ENCODE results near the gene ZNF341. TPM values are rescaled to one million over a fixed set of nuclear protein-coding genes. Genes with fewer than 3 reads are reported as not detected.
"Not testable (repeated sequence)": the region's sequence is repeated elsewhere in the genome, so short reads cannot be mapped to it uniquely, and the experiment has no call there.

Gene ZNF341
- 2.8 TPM for polyA plus RNA-seq (ENCODE audit: insufficient read length)

DNA sequence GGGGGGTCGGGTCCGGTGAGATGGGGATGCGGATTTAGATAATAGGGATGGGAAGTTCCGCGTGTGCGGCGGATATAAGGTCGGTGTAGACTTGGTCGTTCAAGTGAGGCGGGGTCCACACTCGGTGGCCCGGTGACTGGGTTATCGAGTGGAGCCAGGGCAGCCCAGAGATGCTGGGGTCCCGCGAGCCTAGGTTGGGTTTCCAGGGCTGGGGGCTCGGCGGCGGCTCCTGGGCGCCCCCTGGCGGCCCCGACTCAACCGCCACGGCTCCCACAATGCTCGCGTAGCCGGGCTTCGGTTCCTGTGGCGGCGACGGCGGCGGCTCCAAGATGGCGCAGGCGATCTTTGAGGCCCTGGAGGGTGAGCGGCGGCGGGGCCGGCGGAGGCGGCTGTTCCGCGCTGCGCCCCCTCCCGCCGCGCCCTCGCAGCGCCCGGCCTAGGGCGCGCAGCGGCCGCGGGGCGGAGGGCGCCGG lies at the start of gene ZNF341:
Gene ZNF341, plus strand, starts transcription at position 304 of the 473 bp plus-strand sequence. Its CDS starts 26 bp downstream, at position 330.
- peak; percentile 60 for DNase-seq (ENCODE audit: low read depth)

DNA sequence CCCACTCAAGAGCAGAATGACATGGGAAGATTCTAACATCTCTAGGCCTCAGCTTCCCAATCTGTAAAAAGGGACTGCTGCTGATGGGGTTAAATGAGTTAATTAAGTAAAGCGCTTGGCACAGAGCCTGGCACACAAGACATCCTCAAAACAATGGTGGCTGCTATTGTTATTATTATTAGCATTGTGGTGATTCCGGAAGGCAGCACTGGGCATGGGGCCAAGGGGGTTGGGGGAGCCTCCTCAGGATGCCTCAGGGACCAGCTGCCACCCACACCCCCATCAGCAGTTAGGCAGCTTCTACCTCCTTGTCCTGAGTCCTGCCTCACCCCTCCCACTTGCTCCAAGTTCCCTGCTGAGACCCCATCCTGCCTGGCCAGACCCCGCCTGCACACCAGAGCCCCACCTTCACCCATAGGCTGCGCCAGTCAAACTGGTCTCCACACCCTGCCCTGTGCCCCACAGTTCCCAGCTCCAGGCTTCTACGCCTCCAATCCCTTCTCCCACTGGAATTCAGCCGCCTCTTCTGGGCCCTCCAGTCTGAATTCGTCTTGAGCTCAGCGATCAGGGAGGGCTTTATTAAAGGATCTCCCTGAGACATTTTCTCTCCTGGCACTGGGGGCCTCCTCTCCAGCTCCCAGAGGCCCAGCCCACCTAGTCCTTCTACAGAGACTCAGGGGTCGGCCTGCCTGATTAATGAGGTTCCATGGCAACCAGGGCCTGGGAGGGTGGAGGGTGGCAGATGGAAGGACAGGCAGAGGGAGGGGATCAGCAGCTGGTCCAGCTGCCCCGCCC lies 47.1 kb upstream of the ZNF341 start:
- no peak for DNase-seq (ENCODE audit: low read depth)

DNA sequence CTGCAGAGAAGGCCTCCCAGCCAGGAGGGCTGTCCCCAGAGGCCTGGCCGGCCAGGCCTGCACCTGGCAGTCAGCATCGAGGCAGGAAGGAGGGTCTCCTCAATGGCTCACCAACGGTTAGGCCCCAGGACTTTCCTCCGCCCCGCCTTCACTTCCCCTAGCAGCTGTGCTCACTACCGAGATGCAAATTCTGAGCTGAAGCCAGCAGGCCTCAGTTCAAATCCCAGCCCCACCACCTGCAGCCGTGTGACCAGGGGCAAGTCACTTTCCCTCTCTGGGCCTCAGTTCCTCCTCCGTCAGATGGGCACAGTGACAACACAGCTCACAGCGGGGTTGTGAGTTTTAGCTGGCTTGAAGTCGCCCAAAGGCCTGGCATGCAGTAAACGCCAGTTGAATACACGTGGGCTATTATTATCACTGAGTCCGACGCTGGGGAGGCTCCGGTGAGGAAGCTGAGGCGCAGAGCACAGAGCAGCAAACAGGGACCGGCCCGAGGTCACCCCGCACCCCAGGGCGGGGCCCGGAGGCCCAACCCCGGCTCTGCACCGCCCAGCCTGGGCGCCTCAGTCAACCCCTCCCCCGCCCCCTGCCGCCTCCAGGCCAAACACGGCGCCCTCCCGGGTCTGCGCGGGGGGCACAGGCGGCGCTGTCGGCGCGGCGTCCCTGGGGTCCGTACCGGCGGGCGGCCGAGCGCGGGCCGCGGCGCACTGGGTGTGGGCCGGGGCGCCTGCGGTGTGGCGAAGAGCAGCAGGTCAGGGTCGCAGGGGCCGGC lies 46.3 kb upstream of the ZNF341 start:
- DNase-seq (ENCODE audit: low read depth): no peak

DNA sequence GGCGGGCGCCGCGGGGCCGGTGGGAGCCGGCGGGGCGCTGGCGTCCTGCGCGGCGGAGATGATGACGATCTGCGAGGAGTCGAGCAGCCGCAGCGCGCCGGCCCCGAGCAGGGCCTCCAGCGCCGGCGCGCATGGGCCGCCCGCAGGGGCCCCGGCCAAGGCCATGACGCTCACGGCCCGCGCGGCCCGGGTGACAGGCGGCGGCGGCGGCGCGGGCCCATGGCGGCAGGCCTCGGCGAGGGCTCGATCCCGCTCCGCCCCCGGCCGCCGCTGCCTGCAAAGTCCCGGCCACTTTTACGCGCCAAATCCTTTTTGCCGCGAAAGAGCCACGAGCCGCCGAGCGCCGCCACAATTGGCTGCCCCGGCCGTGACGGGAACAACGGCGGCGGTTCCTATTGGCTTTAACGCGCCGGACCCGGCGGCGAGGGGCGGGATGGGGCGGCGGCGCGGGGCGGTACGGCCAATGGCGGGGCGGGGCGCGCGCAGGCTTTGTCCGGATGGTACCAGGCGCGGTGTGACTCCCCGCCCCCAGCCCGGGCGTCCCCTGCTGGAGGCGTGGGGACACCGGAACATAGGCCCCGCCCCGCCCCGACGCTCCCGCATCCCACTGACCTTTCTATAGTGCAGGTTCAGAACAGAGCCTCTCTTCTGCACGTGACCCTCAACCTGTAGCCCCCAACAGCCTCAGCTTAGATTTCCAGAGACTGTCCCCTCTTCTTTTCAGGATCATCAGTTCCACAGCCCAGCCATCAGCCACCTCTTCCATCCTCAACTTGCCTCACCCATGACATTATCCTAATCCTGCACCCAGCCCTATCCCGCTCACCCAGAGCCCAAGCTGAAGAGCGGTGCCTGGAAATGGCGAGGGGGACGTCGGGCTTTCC lies 45.5 kb upstream of the ZNF341 start, which contains the start of gene E2F1:
Gene E2F1, minus strand, starts transcription at position 286 of the 884 bp plus-strand sequence. Its CDS starts 121 bp downstream, at position 165.
- DNase-seq (ENCODE audit: low read depth): peak; percentile 80

DNA sequence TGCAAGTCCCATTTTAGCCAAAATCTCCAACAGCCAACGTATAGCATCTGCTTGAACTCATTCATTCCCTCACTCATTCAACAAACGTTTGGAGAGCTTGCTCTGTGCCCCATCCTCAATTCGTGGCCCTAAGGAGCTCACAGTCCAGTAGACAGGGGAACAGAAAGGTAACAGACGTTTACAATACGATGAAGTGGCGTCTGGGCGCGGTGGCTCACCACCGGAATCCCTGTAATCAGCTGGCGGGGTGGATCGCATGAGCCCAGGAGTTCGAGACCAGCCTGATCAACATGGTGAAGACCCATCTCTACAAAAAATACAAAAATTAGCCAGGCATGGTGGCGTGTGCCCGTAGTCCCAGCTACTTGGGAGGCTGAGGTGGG lies 44.8 kb upstream of the ZNF341 start:
- DNase-seq (ENCODE audit: low read depth): no peak

DNA sequence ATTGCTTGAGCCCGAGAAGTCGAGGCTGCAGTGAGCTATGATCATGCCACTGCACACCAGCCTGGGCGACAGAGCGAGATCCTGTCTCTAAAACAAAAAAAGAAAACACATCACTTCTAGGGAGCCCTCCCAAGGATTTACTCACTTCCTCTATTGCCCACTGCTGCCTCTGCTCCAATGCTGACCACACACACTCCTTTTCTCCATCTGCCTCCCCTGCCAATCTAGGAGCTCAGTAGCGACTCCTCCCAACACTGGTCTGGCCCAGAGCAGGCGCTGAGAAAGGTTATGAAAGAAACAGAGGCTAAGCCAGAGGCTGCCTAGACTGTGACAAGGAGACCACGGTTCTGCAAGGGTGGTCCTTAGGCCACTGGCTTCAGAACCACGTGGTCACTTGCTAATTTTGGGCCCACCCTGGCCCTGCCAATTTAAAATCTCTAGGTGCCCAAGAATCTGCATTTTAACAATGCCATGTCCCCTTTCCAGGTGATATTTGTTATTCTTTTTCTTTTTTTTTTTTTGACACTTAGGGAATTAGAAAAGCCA lies 44.4 kb upstream of the ZNF341 start:
- DNase-seq (ENCODE audit: low read depth): no peak

DNA sequence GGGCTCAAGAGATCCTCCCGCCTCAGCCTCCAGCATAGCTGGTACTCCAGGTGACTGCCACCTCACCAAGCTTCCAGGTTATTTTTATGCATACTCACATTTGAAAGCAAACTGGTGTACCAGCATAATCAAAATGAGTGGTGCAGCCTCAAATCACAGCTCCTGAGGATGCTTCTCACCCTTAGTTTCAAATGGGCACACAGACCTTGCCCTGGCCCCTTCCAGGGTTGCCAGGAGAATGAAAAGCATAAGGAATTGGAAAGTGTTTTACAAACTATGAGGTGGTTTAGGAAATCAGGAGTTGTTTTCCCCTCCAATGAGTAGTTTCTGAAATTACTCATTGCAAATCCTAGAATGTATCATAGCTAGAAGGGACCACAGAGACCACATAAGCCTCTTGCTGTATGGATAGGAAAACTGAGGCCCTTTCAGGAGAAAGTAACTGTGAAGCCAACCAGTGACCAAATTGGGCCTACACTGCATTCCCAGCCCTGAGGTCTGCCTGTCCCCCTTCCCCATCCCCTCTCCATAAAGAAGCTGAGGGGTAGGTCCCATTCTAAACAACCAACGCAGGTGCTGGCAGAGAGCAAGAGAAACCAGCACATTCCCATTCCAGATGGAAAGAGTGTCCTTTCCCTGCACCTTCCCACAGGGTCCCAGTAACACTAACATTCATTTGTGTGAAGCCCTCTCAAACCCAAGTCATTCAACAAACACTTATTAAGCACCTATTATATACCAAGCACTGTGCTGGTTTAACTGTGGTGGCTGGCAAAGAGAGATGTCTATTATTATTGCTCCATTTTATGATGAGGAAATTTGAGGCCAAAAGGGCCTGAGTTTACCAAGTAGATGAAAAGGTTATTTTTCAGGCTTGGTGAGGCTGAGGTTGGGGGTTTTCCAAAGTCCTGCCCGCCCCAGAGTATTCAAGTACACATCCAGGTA lies 43.5 kb upstream of the ZNF341 start:
- no peak for DNase-seq (ENCODE audit: low read depth)

DNA sequence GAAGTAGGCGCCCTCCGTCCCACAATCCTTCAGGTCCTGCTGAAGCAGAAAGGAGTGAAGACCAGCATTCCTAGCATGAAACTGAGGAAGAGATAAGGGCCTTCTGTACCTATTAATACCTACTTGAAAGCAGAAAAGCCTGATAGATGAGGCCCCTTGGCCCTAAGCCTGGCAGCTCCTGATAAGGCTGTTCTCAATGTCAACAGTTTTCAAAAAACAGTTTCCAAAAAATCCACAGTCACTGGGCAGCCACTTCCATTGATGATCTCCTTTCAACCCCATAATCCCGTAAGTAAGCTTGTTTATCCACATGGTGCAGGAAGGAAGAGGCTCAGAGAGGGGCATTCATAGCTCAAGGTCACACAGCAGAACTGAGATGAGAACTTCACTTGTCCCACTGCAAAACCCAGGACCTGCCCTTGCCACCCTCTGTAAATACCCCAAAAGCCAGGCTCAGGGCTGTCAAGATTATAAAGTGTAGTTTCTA lies 42.8 kb upstream of the ZNF341 start:
- no peak for DNase-seq (ENCODE audit: low read depth)

DNA sequence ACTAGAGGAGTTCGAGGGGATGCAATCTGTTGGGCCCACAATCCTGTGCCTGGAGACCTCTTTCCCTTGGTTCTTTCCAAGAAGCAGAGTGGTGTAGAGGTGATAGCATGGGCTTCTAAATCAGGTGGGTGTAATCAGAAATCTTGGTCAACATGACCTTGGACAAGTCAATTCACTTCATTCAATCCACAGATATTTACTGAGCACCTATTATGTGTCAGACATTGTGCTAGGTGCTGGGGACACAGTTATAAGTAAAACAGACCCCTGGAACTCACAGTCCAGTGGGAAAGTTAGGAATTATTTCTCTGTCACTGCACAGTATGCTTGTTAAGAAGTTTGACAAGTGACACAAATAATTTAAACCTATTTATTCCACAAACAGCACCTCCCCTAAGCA lies 42.3 kb upstream of the ZNF341 start:
- no peak for DNase-seq (ENCODE audit: low read depth)

DNA sequence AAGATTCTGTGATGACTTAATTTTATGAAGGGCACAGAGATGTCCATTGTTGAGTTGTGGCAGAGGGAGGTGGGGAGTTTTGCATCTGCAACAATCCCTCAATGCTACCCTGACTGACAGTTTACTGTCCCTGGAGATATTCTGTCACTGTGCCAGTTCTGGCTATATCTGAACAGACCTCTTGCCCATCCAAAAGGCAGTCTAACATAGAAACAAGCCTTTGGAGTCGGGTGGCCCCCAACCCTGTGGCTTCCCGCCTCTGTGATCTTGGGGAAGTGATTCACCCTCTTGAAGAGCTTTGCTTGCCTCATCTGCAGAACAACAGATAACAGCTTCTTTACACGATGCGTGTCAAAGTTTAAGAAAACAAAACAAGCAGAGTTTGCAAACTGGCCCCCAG lies 41.8 kb upstream of the ZNF341 start:
- no peak for DNase-seq (ENCODE audit: low read depth)

DNA sequence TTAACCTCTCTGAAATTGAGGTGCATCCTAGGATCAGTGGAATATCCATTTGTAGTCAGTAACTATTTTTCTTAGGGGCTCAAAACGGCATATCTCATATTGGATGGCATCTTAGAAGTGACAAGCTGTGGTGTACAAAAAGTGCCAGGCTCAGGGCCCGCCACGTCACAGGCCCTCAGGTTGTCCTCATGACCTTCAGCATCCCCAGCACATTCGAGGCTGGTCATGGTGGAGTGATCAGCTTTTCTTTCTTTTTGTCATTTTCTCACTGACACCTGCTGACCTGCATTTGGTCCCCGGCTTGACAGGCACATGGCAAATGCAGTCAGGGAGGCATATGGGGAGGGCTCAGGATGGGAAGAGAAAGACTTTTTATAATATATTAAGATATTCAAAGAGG lies 38.5 kb upstream of the ZNF341 start:
- DNase-seq (ENCODE audit: low read depth): no peak

DNA sequence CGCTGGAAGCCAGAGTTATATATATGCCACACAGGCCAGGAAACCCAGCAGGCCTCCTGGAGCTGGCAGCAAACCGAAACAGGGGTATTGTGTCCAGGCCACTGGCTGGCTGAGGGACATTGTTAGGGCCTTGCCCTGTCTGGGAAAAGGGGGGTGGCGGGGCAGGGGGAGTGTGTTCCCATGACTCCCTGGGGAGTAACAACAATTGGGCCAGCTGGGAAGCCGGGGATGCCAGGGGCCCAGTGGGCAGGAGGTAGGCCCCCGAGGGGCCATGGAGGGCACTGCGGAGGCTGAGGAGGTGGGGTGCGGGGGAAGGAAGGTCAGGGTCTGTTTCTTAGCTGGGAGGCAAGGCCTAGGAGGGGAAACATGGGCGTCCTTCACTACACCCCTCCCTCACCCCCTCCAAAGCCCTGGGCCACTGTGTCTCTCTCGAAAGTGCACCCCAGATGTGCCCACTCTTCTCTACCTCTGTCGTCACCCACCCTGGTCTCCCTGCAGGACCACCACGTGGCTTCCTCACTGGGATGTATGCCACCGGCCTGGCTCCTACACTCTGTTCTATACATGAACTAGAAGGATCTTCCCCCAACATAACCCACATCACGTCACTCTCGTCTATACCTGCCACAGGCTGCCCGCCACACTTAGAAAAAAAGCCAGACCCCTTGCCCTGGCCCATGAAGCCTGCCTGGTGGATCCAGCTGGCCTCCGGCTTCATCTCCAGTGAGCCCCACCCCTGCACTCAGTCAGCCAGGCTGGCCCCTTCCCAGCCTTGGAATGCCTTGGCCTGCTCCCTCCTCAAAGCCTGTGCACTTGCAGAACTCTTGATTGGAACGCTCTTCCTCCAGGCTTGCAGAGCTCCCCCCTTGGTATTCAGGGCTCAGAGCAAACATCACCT lies 37.8 kb upstream of the ZNF341 start:
- no peak for DNase-seq (ENCODE audit: low read depth)

DNA sequence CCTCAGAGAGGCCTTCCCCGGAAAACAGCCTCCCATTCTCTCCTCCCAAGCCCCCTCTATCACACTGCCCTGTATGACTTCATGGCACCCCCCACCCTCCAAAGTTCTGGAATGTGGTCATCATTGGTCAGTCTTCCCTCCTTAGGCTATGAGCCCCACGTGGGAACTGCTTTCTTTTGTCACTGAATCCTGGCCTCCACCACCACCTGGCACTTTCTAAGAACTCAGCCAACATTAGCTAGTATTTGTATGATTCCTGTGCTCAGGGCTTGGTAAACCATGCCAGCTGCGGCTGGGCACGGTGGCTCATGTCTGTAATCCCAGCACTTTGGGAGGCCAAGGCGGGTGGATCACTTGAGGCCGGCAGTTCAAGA lies 37.2 kb upstream of the ZNF341 start:
- DNase-seq (ENCODE audit: low read depth): no peak

DNA sequence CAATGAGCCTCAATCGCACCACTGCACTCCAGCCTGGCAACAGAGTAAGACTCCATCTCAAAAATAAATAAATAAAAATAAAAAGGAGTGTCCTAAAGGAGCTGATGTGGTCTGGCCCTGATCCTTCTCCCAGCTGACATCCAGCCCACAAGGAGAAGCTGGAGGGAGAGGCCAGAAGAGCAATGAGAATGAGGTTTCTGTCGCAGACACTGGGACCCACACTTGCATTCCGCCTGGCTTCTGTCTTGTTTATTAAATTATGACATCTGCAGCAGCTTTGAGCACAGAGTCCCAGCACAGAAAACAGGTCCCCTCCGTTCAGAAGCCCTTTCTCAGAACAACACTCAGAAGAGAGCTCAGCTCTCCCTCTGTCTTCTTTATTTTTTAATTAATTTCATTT lies 35.3 kb upstream of the ZNF341 start:
- no peak for DNase-seq (ENCODE audit: low read depth)

DNA sequence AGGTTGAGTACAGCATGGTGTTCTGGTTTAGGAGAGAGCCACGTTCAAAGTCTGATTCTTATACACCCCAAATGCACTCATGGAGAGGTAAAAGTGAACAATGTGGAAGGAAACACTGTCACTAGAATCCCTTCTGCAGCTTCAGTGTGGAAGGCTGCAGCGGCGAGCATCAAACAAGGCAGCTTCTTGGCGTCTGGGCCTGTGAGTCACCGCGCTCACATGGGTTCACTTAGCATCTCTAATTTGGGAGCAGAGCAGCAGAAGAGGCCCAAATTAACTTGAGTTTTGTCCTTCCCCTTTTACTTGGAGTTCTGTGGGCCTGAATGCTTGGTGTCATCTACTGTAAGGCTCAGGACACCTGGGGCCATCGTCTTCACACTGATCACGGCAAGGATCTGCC lies 34.7 kb upstream of the ZNF341 start:
- DNase-seq (ENCODE audit: low read depth): peak; percentile 48

DNA sequence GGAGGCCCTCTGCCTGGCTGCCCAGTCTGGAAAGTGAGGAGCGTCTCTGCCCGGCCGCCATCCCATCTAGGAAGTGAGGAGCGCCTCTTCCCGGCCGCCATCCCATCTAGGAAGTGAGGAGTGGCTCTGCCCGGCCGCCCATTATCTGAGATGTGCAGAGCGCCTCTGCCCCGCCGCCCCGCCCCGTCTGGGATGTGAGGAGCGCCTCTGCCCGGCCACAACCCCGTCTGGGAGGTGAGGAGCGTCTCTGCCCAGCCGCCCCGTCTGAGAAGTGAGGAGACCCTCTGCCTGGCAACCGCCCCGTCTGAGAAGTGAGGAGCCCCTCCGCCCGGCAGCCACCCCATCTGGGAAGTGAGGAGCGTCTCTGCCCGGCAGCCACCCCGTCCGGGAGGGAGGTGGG lies 32.8 kb upstream of the ZNF341 start:
- not testable (repeated sequence) for DNase-seq (ENCODE audit: low read depth)

DNA sequence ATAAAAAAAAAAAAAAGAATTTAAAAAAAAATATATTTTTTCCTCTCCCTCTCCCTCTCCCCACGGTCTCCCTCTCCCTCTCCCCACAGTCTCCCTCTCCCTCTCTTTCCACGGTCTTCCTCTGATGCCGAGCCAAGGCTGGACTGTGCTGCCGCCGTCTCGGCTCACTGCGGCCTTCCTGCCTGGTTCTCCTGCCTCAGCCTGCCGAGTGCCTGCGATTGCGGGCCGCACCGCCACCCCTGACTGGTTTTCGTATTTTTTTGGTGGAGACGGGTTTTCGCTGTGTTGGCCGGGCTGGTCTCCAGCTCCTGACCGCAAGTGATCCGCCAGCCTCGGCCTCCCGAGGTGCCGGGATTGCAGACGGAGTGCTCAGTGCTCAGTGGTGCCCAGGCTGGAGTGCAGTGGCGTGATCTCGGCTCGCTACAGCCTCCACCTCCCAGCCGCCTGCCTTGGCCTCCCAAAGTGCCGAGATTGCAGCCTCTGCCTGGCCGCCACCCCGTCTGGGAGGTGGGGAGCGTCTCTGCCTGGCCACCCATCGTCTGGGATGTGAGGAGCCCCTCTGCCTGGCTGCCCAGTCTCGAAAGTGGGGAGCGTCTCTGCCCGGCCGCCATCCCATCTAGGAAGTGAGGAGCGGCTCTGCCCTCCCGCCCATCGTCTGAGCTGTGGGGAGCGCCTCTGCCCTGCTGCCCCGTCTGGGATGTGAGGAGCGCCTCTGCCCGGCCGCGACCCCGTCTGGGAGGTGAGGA lies 30.9 kb upstream of the ZNF341 start:
- DNase-seq (ENCODE audit: low read depth): not testable (repeated sequence)
